Smooth muscle cell of the umbilical artery (primary cell): ENCODE data around the gene VPS4A. TPM values are rescaled to one million over a fixed set of nuclear protein-coding genes. Genes with fewer than 3 reads are reported as not detected.

Experiments used
- total RNA-seq: library from RNA; depleted of rRNA; stranded (reverse); fragments of >200 nt; gene quantifications from 2 replicates; pipeline ENCODE4 v1.2.3, GENCODE V29; 2014

VPS4A gene
- 22.0 and 28.1 TPM in 2 replicates for total RNA-seq

GRCh38 chr16:69310653-69311532 lies at the start of gene VPS4A:
Gene VPS4A, plus strand, starts transcription at chr16:69311350. Its CDS starts 162 bp downstream, at chr16:69311512.

DNA sequence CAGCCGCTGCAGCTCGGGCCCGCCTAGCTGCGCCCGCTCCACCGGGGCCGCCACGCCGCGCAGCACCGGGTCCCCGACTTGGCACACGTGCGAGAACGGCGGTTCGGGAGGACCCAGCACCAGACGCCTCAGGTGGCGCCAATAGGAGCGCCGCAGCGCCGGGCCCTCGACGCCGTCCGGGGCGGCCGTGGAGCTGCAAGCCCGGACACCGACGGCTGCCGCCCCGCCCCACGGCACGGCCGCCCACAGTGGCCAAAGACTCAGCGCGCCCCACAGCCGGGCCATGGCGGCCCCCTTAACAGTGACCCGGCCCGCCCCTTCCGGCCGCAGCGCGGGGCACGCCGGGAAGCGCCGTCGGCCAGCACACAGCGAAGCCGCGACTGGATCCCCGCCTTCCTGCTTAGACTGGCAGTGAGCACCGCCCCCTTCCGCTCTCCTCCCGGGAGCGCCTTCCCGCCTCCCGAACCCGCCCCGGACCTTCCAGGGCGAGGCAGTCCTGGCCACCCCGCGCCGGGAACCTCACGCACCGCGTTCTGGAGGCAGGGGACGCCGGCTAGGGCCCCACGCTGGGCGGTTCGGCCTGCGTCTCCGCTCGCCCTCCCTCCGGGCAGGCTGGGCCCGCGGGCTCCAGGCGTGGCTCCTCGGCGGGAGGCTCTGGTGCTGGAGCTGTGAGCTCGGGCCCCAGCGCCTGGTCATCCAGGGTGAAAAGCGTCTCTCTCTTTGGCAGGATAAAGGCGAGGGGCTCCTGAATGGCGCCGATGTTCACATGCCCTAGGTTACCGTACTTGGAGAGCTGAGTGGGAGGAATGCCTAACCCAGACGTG lies 19.3 kb downstream of the VPS4A start, which contains the start of gene PDF:
PDF (minus strand) TSS at position 303 of the 824 bp plus-strand sequence; CDS start at position 285, 18 bp downstream.

DNA sequence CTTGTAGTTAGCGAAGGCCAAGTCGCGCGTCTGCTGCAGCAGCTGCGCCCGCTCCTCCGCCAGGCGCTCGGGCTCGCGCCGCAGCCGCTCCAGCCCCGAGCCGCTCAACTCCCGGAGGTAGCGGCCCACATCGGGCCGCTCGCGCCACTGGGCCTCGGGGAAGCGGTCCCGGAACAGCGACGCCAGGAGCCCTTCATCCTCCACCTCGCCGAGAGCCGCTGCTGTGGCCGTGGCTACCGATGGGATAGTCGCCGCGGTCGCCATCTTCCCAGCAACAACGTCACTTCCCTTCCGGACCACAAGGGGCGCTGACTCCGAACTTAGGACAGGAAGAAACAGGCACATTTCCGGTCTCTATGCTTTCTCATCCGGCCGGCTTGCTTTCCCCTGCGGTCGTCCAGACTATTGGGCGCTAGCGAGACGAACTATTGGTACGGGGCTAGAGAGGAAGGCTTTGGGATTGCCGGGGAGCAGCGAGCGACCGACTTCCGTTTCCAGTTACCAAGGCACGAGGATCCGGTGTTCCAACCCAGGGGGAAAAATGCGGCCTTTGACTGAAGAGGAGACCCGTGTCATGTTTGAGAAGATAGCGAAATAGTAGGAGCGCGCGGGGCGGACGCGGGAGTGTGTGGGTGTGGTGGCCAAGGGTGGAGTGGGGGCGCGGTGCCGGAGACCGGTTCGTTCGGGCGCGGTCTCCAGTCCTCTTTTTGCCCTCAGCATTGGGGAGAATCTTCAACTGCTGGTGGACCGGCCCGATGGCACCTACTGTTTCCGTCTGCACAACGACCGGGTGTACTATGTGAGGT lies 28.3 kb downstream of the VPS4A start, which contains the start of the genes COG8 and NIP7:
COG8 (minus strand) TSS at position 276 of the 806 bp plus-strand sequence; CDS start at position 264, 12 bp downstream.
NIP7 (plus strand) TSS at position 484 of the 806 bp plus-strand sequence; CDS start at position 542, 58 bp downstream.

DNA sequence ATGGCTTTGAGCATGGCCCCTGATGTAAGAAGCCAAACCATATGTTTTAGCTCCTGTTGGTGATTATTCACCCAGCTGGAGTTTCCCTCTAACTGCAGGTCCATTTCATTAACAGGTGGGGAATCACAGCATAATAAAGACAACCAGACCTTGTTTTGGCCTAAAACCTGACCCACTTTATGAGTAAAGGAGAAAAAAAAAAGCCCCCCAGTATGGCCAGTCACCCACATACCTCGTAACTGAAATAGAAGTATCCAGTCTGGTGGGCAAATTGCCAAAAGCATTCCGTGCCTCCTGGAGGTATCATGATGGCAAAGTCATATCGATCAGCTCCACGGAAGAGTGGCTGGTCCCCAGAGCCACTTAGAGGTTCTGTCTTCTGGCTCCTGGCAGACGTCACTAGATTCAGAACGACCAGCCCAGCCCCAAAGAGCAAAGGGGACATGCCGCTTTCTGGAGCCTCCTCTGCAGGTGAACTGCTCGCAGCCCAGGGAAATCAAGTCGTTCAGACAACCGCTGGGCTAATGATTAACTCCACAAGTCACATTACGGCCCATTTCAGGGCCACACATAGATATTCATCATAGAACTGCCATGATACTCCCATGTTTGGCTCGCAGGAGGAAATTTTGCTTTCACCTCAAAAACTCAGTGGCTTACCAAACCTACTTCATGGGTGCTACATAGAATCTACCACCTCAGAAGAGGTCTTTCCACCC lies 40.3 kb downstream of the VPS4A start, which contains the start of gene TMED6:
TMED6 (minus strand) TSS at position 478 of the 719 bp plus-strand sequence; CDS start at position 445, 33 bp downstream.

Other genes with a start within 250 kb of the VPS4A start
- 3.9 and 10.1 TPM in 2 replicates for gene HAS3, start 205.7 kb upstream of the VPS4A start, total RNA-seq
- gene CHTF8, start 178.8 kb upstream of the VPS4A start, total RNA-seq, result 36.8 and 67.8 TPM in 2 replicates
- gene UTP4, start 178.7 kb upstream of the VPS4A start, total RNA-seq, result 19.3 and 30.8 TPM in 2 replicates
- gene SNTB2, start 124.2 kb upstream of the VPS4A start, total RNA-seq, result 29.7 and 81.5 TPM in 2 replicates
- gene PDF, start 19.2 kb downstream of the VPS4A start, total RNA-seq, result 14.4 and 14.8 TPM in 2 replicates
- gene COG8, start 28.2 kb downstream of the VPS4A start, total RNA-seq, result 36.2 and 38.3 TPM in 2 replicates
- gene NIP7, start 28.4 kb downstream of the VPS4A start, total RNA-seq, result 18.7 and 26.0 TPM in 2 replicates
- gene TMED6, start 40.4 kb downstream of the VPS4A start, total RNA-seq, result 0.30 TPM in 1 of 2 replicates, not detected in the other
- gene TERF2, start 74.7 kb downstream of the VPS4A start, total RNA-seq, result 7.1 and 14.7 TPM in 2 replicates
- gene CYB5B, start 113.3 kb downstream of the VPS4A start, total RNA-seq, result 61.8 and 100 TPM in 2 replicates